WTC11 (cell line): ENCODE data around the gene DSG2. TPM values are rescaled to one million over a fixed set of nuclear protein-coding genes. Genes with fewer than 3 reads are reported as not detected.

Experiments used
- ATAC-seq: fragments of 200-7000 bp; cut with Tn5 transposase; 2 replicates; pipeline ENCODE4 v1.10.0; 2021; ENCODE audit warnings: mild to moderate bottlenecking, moderate library complexity
- CTCF ChIA-PET: fragments of 300-600 bp; sonication (Branson Sonifier 250); formaldehyde crosslinking; loops from one replicate; lab custom pipeline; 2021; ENCODE audit warnings: antibody characterized with exemption; lab: Charles Lee
- POLR2A ChIA-PET: fragments of 350-600 bp; sonication (Branson Sonifier 250); formaldehyde crosslinking; loops from one replicate; lab custom pipeline; 2021; ENCODE audit warnings: antibody characterized with exemption; lab: Charles Lee
- DNase-seq: peaks from one replicate; pipeline ENCODE4 v3.0.0; 2021; ENCODE audit warnings: low spot score
- H3K27ac Mint-ChIP-seq: 2 replicates; pipeline ENCODE4 v1.8.0; 2021; ENCODE audit warnings: mixed read lengths
- H3K27me3 Mint-ChIP-seq: 2 replicates; pipeline ENCODE4 v1.8.0; 2021; ENCODE audit warnings: low read depth, mild to moderate bottlenecking, moderate library complexity, mixed read lengths
- H3K36me3 Mint-ChIP-seq: 2 replicates; pipeline ENCODE4 v1.8.0; 2021; ENCODE audit warnings: mixed read lengths
- H3K4me1 Mint-ChIP-seq: 2 replicates; pipeline ENCODE4 v1.8.0; 2022; ENCODE audit warnings: mixed read lengths
- H3K4me3 Mint-ChIP-seq: 2 replicates; pipeline ENCODE4 v1.8.0; 2021; ENCODE audit warnings: mild to moderate bottlenecking, moderate library complexity, mixed read lengths
- H3K9me3 Mint-ChIP-seq: 2 replicates; pipeline ENCODE4 v1.8.0; 2021; ENCODE audit warnings: mixed read lengths
- CBFB ChIP-seq: sonication (generic); formaldehyde crosslinking; IDR thresholded peaks from 2 replicates; pipeline ENCODE4 v1.8.1; 2022; ENCODE audit warnings: mild to moderate bottlenecking, low read depth, missing genetic modification reagents
- FOXJ3 ChIP-seq: sonication (generic); formaldehyde crosslinking; IDR thresholded peaks from 2 replicates; pipeline ENCODE4 v1.9.0; 2021; ENCODE audit warnings: missing genetic modification reagents, mild to moderate bottlenecking, borderline replicate concordance
- KAT7 ChIP-seq: sonication (generic); formaldehyde crosslinking; IDR thresholded peaks from 2 replicates; pipeline ENCODE4 v1.8.1; 2023; ENCODE audit warnings: missing genetic modification reagents, mild to moderate bottlenecking, borderline replicate concordance
- MXD4 ChIP-seq: fragments of 250-450 bp; sonication (Bioruptor Pico); IDR thresholded peaks from 2 replicates; pipeline ENCODE4 v1.8.0; 2021; ENCODE audit warnings: mild to moderate bottlenecking, moderate library complexity, borderline replicate concordance
- SMAD4 ChIP-seq: sonication (generic); formaldehyde crosslinking; IDR thresholded peaks from 2 replicates; pipeline ENCODE4 v1.8.0; 2022; ENCODE audit warnings: mild to moderate bottlenecking, missing genetic modification reagents
- SOX15 ChIP-seq: fragments of 250-450 bp; sonication (Bioruptor Pico); IDR thresholded peaks from 2 replicates; pipeline ENCODE4 v1.9.0; 2021; ENCODE audit warnings: mild to moderate bottlenecking
- TP53 ChIP-seq: sonication (generic); formaldehyde crosslinking; IDR thresholded peaks from 2 replicates; pipeline ENCODE4 v1.8.1; 2023; ENCODE audit warnings: mild to moderate bottlenecking, missing genetic modification reagents
- ZBTB21 ChIP-seq: sonication (generic); formaldehyde crosslinking; IDR thresholded peaks from 2 replicates; pipeline ENCODE4 v1.8.1; 2023; ENCODE audit warnings: mild to moderate bottlenecking, missing genetic modification reagents, borderline replicate concordance
- ZNF396 ChIP-seq: fragments of 250-450 bp; sonication (Bioruptor Pico); IDR thresholded peaks from 2 replicates; pipeline ENCODE4 v1.8.0; 2021; ENCODE audit warnings: mild to moderate bottlenecking, moderate library complexity, borderline replicate concordance
- ZNF416 ChIP-seq: fragments of 250-450 bp; sonication (Bioruptor Pico); IDR thresholded peaks from 2 replicates; pipeline ENCODE4 v1.9.0; 2021; ENCODE audit warnings: mild to moderate bottlenecking, inconsistent platforms
- total RNA-seq: library from RNA; stranded (reverse); gene quantifications from 3 replicates; pipeline ENCODE4 v1.2.3, GENCODE V29; 2021
- TF ChIP-seq, protein P1 (sequence below): sonication (generic); formaldehyde crosslinking; conservative IDR thresholded peaks from 2 replicates; pipeline ENCODE4 v1.8.1; 2023; ENCODE audit warnings: mild to moderate bottlenecking, low read depth, missing genetic modification reagents, moderate library complexity
- TF ChIP-seq, protein P2 (sequence below): sonication (generic); formaldehyde crosslinking; IDR thresholded peaks from 2 replicates; pipeline ENCODE4 v1.8.0; 2023; ENCODE audit warnings: missing genetic modification reagents
- TF ChIP-seq, protein P3 (sequence below): fragments of 250-450 bp; sonication (Bioruptor Pico); IDR thresholded peaks from 2 replicates; pipeline ENCODE4 v1.9.0; 2021; ENCODE audit warnings: mild to moderate bottlenecking
- TF ChIP-seq, protein P4 (sequence below): sonication (generic); formaldehyde crosslinking; IDR thresholded peaks from 2 replicates; pipeline ENCODE4 v1.8.0; 2023; ENCODE audit warnings: missing genetic modification reagents, mild to moderate bottlenecking, borderline replicate concordance

DSG2 gene
- total RNA-seq, 1 experiment from 2014 or later, result 113 TPM

GRCh38 chr18:31583185-31583854, 85.3 kb downstream of the DSG2 start:
- Mint-ChIP-seq H3K4me3 (no peak overlapping the region), H3K4me1 (peaks cover 6% of the 10 kb centered on the region), H3K27me3 (no peaks in the 10 kb centered on the region), H3K9me3 (no peaks in the 10 kb centered on the region), H3K36me3 (no peaks in the 10 kb centered on the region), H3K27ac (no peak overlapping the region)
- POLR2A ChIA-PET, result no interaction called here
- CTCF ChIA-PET, result no interaction called here
- no peak for DNase-seq
- ATAC-seq, result no peak
- TF ChIP-seq SOX15 (CRISPR knock-in tag) (no peak), FOXJ3 (CRISPR knock-in tag) (no peak), KAT7 (CRISPR knock-in tag) (no peak), ZNF416 (CRISPR knock-in tag) (no peak)
- TF ChIP-seq, protein P1, sequence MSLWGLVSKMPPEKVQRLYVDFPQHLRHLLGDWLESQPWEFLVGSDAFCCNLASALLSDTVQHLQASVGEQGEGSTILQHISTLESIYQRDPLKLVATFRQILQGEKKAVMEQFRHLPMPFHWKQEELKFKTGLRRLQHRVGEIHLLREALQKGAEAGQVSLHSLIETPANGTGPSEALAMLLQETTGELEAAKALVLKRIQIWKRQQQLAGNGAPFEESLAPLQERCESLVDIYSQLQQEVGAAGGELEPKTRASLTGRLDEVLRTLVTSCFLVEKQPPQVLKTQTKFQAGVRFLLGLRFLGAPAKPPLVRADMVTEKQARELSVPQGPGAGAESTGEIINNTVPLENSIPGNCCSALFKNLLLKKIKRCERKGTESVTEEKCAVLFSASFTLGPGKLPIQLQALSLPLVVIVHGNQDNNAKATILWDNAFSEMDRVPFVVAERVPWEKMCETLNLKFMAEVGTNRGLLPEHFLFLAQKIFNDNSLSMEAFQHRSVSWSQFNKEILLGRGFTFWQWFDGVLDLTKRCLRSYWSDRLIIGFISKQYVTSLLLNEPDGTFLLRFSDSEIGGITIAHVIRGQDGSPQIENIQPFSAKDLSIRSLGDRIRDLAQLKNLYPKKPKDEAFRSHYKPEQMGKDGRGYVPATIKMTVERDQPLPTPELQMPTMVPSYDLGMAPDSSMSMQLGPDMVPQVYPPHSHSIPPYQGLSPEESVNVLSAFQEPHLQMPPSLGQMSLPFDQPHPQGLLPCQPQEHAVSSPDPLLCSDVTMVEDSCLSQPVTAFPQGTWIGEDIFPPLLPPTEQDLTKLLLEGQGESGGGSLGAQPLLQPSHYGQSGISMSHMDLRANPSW (CRISPR knock-in tag), result no peak

DNA sequence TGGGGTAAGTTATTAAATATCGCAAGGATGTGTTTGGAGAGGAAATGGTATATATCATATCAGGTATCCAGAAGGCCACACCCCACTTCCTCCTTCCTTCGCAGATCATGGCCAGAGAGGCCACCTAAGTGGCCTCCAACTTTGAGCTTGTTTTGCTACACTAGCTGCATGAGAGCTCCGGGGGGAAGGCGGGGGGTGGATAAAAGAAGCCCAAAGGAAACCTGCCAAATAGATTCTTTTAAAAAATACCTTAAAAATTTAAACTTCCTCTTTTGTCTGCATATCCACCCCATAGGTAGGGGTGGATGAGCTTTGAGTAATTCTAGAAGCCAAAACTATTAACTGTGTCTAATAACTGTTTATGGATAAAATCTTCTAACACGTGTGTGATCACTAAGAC, 88.0 kb downstream of the DSG2 start:
- Mint-ChIP-seq H3K9me3 (no peaks in the 10 kb centered on the region), H3K4me3 (no peak overlapping the region), H3K27ac (no peak overlapping the region), H3K27me3 (no peaks in the 10 kb centered on the region; the same call in 1 of the 2 replicates), H3K36me3 (no peaks in the 10 kb centered on the region), H3K4me1 (peaks cover 10% of the 10 kb centered on the region)
- TF ChIP-seq, protein P2, sequence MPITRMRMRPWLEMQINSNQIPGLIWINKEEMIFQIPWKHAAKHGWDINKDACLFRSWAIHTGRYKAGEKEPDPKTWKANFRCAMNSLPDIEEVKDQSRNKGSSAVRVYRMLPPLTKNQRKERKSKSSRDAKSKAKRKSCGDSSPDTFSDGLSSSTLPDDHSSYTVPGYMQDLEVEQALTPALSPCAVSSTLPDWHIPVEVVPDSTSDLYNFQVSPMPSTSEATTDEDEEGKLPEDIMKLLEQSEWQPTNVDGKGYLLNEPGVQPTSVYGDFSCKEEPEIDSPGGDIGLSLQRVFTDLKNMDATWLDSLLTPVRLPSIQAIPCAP, result no peak
- TF ChIP-seq, protein P1 (CRISPR knock-in tag), result no peak
- TF ChIP-seq, protein P3, sequence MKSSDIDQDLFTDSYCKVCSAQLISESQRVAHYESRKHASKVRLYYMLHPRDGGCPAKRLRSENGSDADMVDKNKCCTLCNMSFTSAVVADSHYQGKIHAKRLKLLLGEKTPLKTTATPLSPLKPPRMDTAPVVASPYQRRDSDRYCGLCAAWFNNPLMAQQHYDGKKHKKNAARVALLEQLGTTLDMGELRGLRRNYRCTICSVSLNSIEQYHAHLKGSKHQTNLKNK (CRISPR knock-in tag), result no peak
- TF ChIP-seq, protein P4, sequence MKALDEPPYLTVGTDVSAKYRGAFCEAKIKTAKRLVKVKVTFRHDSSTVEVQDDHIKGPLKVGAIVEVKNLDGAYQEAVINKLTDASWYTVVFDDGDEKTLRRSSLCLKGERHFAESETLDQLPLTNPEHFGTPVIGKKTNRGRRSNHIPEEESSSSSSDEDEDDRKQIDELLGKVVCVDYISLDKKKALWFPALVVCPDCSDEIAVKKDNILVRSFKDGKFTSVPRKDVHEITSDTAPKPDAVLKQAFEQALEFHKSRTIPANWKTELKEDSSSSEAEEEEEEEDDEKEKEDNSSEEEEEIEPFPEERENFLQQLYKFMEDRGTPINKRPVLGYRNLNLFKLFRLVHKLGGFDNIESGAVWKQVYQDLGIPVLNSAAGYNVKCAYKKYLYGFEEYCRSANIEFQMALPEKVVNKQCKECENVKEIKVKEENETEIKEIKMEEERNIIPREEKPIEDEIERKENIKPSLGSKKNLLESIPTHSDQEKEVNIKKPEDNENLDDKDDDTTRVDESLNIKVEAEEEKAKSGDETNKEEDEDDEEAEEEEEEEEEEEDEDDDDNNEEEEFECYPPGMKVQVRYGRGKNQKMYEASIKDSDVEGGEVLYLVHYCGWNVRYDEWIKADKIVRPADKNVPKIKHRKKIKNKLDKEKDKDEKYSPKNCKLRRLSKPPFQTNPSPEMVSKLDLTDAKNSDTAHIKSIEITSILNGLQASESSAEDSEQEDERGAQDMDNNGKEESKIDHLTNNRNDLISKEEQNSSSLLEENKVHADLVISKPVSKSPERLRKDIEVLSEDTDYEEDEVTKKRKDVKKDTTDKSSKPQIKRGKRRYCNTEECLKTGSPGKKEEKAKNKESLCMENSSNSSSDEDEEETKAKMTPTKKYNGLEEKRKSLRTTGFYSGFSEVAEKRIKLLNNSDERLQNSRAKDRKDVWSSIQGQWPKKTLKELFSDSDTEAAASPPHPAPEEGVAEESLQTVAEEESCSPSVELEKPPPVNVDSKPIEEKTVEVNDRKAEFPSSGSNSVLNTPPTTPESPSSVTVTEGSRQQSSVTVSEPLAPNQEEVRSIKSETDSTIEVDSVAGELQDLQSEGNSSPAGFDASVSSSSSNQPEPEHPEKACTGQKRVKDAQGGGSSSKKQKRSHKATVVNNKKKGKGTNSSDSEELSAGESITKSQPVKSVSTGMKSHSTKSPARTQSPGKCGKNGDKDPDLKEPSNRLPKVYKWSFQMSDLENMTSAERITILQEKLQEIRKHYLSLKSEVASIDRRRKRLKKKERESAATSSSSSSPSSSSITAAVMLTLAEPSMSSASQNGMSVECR (CRISPR knock-in tag), result no peak
- TF ChIP-seq CBFB (no peak), ZBTB21 (CRISPR knock-in tag) (no peak), ZNF396 (CRISPR knock-in tag) (no peak), TP53 (CRISPR knock-in tag) (no peak), SMAD4 (no peak), MXD4 (CRISPR knock-in tag) (no peak)
- POLR2A ChIA-PET, result no interaction called here
- CTCF ChIA-PET, result interaction anchor here (0.8 kb wide), 1 partner anchor 25 kb away, joined by 3 read pairs; no protein-coding TSS in a partner anchor
- ATAC-seq (no peak), DNase-seq (no peak)
